NCI-H82 treated with DMSO at 0.1 percent for 48 hours (cell line): ENCODE measurements around the gene RFX3.
"Not testable (repeated sequence)": the region's sequence is repeated elsewhere in the genome, so short reads cannot be mapped to it uniquely, and the experiment has no call there.

ENCODE experiments used
- DNase-seq: peaks from one replicate; lab custom pipeline; 2025; ENCODE audit not compliant: unreplicated experiment; lab: John Stamatoyannopoulos, UW

Gene RFX3

GRCh38 chr9:3359778-3360177, 166.0 kb downstream of the RFX3 start:
- no peak for DNase-seq

- DNase-seq, result no peak
Measured at GRCh38 chr9:3359048-3359692, 166.6 kb downstream of the RFX3 start.

- no peak for DNase-seq
Measured at GRCh38 chr9:3348169-3348568, 177.6 kb downstream of the RFX3 start.

GRCh38 chr9:3346549-3346948, 179.3 kb downstream of the RFX3 start:
- no peak for DNase-seq

GRCh38 chr9:3343671-3344070, 182.1 kb downstream of the RFX3 start:
- no peak for DNase-seq

- no peak for DNase-seq
Measured at GRCh38 chr9:3342159-3342777, 183.5 kb downstream of the RFX3 start.

- no peak for DNase-seq
Measured at GRCh38 chr9:3337515-3338225, 188.1 kb downstream of the RFX3 start.

GRCh38 chr9:3336951-3337350, 188.8 kb downstream of the RFX3 start:
- no peak for DNase-seq

- DNase-seq, result no peak
Measured at GRCh38 chr9:3332802-3333201, 193.0 kb downstream of the RFX3 start.

GRCh38 chr9:3331801-3332200, 194.0 kb downstream of the RFX3 start:
- no peak for DNase-seq

GRCh38 chr9:3330792-3331420, 194.9 kb downstream of the RFX3 start:
- no peak for DNase-seq

- DNase-seq, result no peak
Measured at GRCh38 chr9:3329361-3329760, 196.4 kb downstream of the RFX3 start.

GRCh38 chr9:3323714-3324113, 202.1 kb downstream of the RFX3 start:
- no peak for DNase-seq

- DNase-seq, result no peak
Measured at GRCh38 chr9:3321186-3321585, 204.6 kb downstream of the RFX3 start.

GRCh38 chr9:3312595-3312994, 213.2 kb downstream of the RFX3 start:
- not testable (repeated sequence) for DNase-seq

- DNase-seq, result no peak
Measured at GRCh38 chr9:3308609-3309008, 217.2 kb downstream of the RFX3 start.

- not testable (repeated sequence) for DNase-seq
Measured at GRCh38 chr9:3304388-3304787, 221.4 kb downstream of the RFX3 start.

GRCh38 chr9:3299872-3300271, 225.9 kb downstream of the RFX3 start:
- no peak for DNase-seq

GRCh38 chr9:3296536-3296935, 229.3 kb downstream of the RFX3 start:
- no peak for DNase-seq

GRCh38 chr9:3292311-3292710, 233.5 kb downstream of the RFX3 start:
- no peak for DNase-seq

GRCh38 chr9:3290231-3290840, 235.5 kb downstream of the RFX3 start:
- no peak for DNase-seq
